Tibial artery (tissue), 4 donors: ENCODE measurements around the gene GUSB.
"Not testable (repeated sequence)": the region's sequence is repeated elsewhere in the genome, so short reads cannot be mapped to it uniquely, and the experiment has no call there.

Experiments
- DNase-seq, 2 donors: peaks; one replicate each; pipeline ENCODE4 v3.0.0-alpha.2; 2019
- H3K27ac ChIP-seq, 2 donors: fragments of 200-600 bp; sonication (generic) in 1 of 2; 1 replicate in 1 of 2; 2 replicates in 1 of 2; pipeline ENCODE4 v1.5.1; 2018 to 2019; ENCODE audit warnings: mild to moderate bottlenecking in 1 of 2
- H3K27me3 ChIP-seq, 2 donors: fragments of 200-600 bp; sonication (generic) in 1 of 2; one replicate each; pipeline versions ENCODE4 v1.5.1 to v1.6.0; 2016 to 2019
- H3K36me3 ChIP-seq, 3 donors: fragments of 200-600 bp; sonication (generic) in 2 of 3; one replicate each; pipeline ENCODE4 v1.5.1; 2016 to 2019; ENCODE audit warnings: mild to moderate bottlenecking in 2 of 3
- H3K4me1 ChIP-seq, 4 donors: fragments of 200-600 bp; sonication (generic) in 2 of 4; 1 replicate in 3 of 4; 2 replicates in 1 of 4; pipeline ENCODE4 v1.5.1; 2016 to 2019
- H3K4me3 ChIP-seq, 2 donors: fragments of 200-600 bp; sonication (generic) in 1 of 2; 1 replicate in 1 of 2; 2 replicates in 1 of 2; pipeline ENCODE4 v1.5.1; 2018 to 2019; ENCODE audit warnings: mild to moderate bottlenecking in 2 of 2
- H3K9me3 ChIP-seq, 3 donors: fragments of 200-600 bp; sonication (generic) in 1 of 3; one replicate each; pipeline ENCODE4 v1.5.1; 2016 to 2019
- CTCF ChIP-seq, 2 experiments: fragments of 200-600 bp in 1 of 2; fragments of 450-650 bp in 1 of 2; IDR thresholded peaks; one replicate each; pipeline ENCODE4 v1.5.1; 2017 to 2019; ENCODE audit warnings: antibody characterized with exemption in 2 of 2, mild to moderate bottlenecking in 1 of 2, moderate library complexity in 1 of 2
- intact Hi-C: fragments of 100-400 bp; cut with DNase I; formaldehyde crosslinking; loops from one replicate; pipeline ENCODE4 v1.15.0; 2023; ENCODE audit warnings: low total_unique reads

Gene GUSB

GRCh38 chr7:65994984-65995383 lies 13.0 kb upstream of the GUSB start:
- H3K9me3 ChIP-seq, H3K27me3 ChIP-seq, H3K36me3 ChIP-seq, H3K4me3 ChIP-seq, H3K4me1 ChIP-seq, DNase-seq, H3K27ac ChIP-seq, intact Hi-C loops: not testable (repeated sequence)

GRCh38 chr7:65992526-65992925 lies 10.5 kb upstream of the GUSB start:
- Histone ChIP-seq H3K9me3 (no peaks in the 10 kb centered on the region), H3K4me3 (no peak overlapping the region), H3K36me3 (no peaks in the 10 kb centered on the region), H3K27me3 (no peaks in the 10 kb centered on the region), H3K4me1 (no peaks in the 10 kb centered on the region), H3K27ac (no peak overlapping the region)
- intact Hi-C loops, result no loop called here
- TF ChIP-seq CTCF (IDR thresholded peaks at IDR 0.05), result no peak
- DNase-seq, result peak in 1 of 2 donors; percentile 16

- H3K9me3 ChIP-seq, H3K27ac ChIP-seq, H3K4me1 ChIP-seq, H3K4me3 ChIP-seq, DNase-seq, H3K36me3 ChIP-seq, intact Hi-C loops, H3K27me3 ChIP-seq: not testable (repeated sequence)
Observed at GRCh38 chr7:65991829-65992228, 9.8 kb upstream of the GUSB start.

GRCh38 chr7:65989694-65990080 lies 7.7 kb upstream of the GUSB start:
- intact Hi-C loops, result no loop called here
- DNase-seq, result peak in 1 of 2 donors; percentile 12
- H3K9me3 ChIP-seq, result no peaks in the 10 kb centered on the region
- TF ChIP-seq CTCF (IDR thresholded peaks at IDR 0.05), result no peak
- no peak overlapping the region for H3K4me3 ChIP-seq
- no peaks in the 10 kb centered on the region for H3K36me3 ChIP-seq
- no peaks in the 10 kb centered on the region for H3K4me1 ChIP-seq
- no peak overlapping the region for H3K27ac ChIP-seq
- H3K27me3 ChIP-seq, result no peaks in the 10 kb centered on the region

GRCh38 chr7:65988503-65988902 lies 6.5 kb upstream of the GUSB start:
- intact Hi-C loops, H3K27ac ChIP-seq, H3K4me1 ChIP-seq, H3K36me3 ChIP-seq, H3K4me3 ChIP-seq, H3K27me3 ChIP-seq, H3K9me3 ChIP-seq: not testable (repeated sequence)
- peak in 1 of 2 donors; percentile 3 for DNase-seq

- Histone ChIP-seq H3K27ac (no peak overlapping the region), H3K4me3 (no peak overlapping the region), H3K27me3 (no peaks in the 10 kb centered on the region), H3K36me3 (no peaks in the 10 kb centered on the region), H3K4me1 (no peaks in the 10 kb centered on the region), H3K9me3 (no peaks in the 10 kb centered on the region)
- intact Hi-C loops, result no loop called here
- DNase-seq, result no peak
- TF ChIP-seq CTCF (IDR thresholded peaks at IDR 0.05), result no peak
Observed at GRCh38 chr7:65988084-65988483, 6.1 kb upstream of the GUSB start.

- Histone ChIP-seq H3K4me3 (no peak overlapping the region), H3K27ac (no peak overlapping the region), H3K4me1 (peaks cover 0 to 25% (median 20%) of the 10 kb centered on the region in 4 donors), H3K36me3 (peaks cover 2 to 14% (median 9%) of the 10 kb centered on the region in 3 donors), H3K27me3 (no peaks in the 10 kb centered on the region), H3K9me3 (no peaks in the 10 kb centered on the region)
- TF ChIP-seq CTCF (IDR thresholded peaks at IDR 0.05), result no peak
- intact Hi-C loops, result no loop called here
- peak in 1 of 2 donors; percentile 27 for DNase-seq
Observed at GRCh38 chr7:65983965-65984658, 2.1 kb upstream of the GUSB start.
